Measurements from ENCODE around the gene DNAJC24. TPM values are rescaled to one million over a fixed set of nuclear protein-coding genes. Genes with fewer than 3 reads are reported as not detected.

DNAJC24 gene
- total RNA-seq, 1 experiment from 2014 or later: 18.3 TPM

DNA sequence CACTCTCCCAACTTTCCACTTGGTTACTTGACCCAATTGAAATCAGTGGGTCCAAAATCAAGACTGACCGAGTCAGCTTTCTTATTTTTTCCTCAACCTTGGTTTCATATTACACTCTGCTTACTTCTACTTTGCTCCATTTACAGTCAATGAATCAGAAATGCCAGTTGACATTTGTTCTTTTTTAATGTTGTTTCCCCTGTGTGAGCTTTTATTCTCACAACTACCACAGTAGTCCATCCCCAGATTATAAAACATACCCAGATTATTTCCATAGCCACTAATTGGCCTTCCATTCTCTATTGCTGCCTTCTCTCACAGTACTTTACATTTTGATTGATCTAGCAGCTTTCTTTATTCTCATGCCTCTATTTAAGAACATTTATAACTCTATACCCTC is 50.0 kb downstream of the DNAJC24 start:
- Histone ChIP-seq H3K9me3 (ENCODE audit: control insufficient read depth in 1 of 2, insufficient read depth in 1 of 2, low read depth in 1 of 2, low read length in 2 of 2) (no peaks in the 10 kb centered on the region), H3K4me1 (ENCODE audit: control insufficient read depth in 1 of 2, insufficient read depth in 2 of 2, low read length in 2 of 2) (no peaks in the 10 kb centered on the region), H2AFZ (ENCODE audit: low read depth, low read length, poor library complexity, severe bottlenecking) (no peak overlapping the region), H3K27me3 (ENCODE audit: insufficient read depth, low read length) (no peaks in the 10 kb centered on the region), H3K4me2 (ENCODE audit: low read length) (no peak overlapping the region), H3K9me2 (ENCODE audit: insufficient read depth) (no peaks in the 10 kb centered on the region), H4K20me1 (ENCODE audit: insufficient read depth) (no peaks in the 10 kb centered on the region), H3K79me2 (ENCODE audit: insufficient read depth, low read length) (no peaks in the 10 kb centered on the region), H3K36me3 (ENCODE audit: control insufficient read depth in 1 of 2, insufficient read depth in 2 of 2, low read length in 2 of 2) (no peaks in the 10 kb centered on the region), H3K27ac (ENCODE audit: low read depth, low read length) (no peak overlapping the region), H3K9ac (ENCODE audit: low read length) (no peak overlapping the region), H3K4me3 (replicated peaks in 1 of 2; ENCODE audit: low read depth in 1 of 2, low read length in 2 of 2) (no peak overlapping the region)
- TF ChIP-seq POLR2AphosphoS5 (IDR thresholded peaks at IDR 0.05; ENCODE audit: low read depth, low read length) (no peak), SP1 (IDR thresholded peaks at IDR 0.05; ENCODE audit: low read depth) (no peak), SIN3A (IDR thresholded peaks at IDR 0.05; ENCODE audit: low read depth) (no peak), ZNF274 (IDR thresholded peaks at IDR 0.05; ENCODE audit: low read depth, low read length) (no peak), ELF1 (IDR thresholded peaks at IDR 0.05; ENCODE audit: borderline replicate concordance, low read depth) (no peak), YY1 (IDR thresholded peaks at IDR 0.05; ENCODE audit: extremely low read depth, insufficient replicate concordance, low read depth, low read length) (no peak), TCF7L2 (IDR thresholded peaks at IDR 0.05; ENCODE audit: borderline replicate concordance, extremely low read depth, insufficient read depth, insufficient read length) (no peak), EGR1 (IDR thresholded peaks at IDR 0.05; ENCODE audit: low read depth) (no peak)
- TF ChIP-seq, protein P1, sequence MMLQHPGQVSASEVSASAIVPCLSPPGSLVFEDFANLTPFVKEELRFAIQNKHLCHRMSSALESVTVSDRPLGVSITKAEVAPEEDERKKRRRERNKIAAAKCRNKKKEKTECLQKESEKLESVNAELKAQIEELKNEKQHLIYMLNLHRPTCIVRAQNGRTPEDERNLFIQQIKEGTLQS (IDR thresholded peaks at IDR 0.05): no peak
- TF ChIP-seq, protein P2, sequence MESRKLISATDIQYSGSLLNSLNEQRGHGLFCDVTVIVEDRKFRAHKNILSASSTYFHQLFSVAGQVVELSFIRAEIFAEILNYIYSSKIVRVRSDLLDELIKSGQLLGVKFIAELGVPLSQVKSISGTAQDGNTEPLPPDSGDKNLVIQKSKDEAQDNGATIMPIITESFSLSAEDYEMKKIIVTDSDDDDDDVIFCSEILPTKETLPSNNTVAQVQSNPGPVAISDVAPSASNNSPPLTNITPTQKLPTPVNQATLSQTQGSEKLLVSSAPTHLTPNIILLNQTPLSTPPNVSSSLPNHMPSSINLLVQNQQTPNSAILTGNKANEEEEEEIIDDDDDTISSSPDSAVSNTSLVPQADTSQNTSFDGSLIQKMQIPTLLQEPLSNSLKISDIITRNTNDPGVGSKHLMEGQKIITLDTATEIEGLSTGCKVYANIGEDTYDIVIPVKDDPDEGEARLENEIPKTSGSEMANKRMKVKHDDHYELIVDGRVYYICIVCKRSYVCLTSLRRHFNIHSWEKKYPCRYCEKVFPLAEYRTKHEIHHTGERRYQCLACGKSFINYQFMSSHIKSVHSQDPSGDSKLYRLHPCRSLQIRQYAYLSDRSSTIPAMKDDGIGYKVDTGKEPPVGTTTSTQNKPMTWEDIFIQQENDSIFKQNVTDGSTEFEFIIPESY (IDR thresholded peaks at IDR 0.05; ENCODE audit: extremely low read depth, insufficient replicate concordance, low read length): no peak
- ChIA-PET CTCF (no interaction called here), POLR2A (no interaction called here), RAD21 (ENCODE audit: low non-redundant PET in 1 of 2, low total read pairs in 2 of 2, uncharacterized antibody in 2 of 2, unreplicated experiment in 2 of 2) (no interaction called here)
- no peak for ATAC-seq
- no peak for DNase-seq (ENCODE audit: low read depth, low spot score)
- intact Hi-C loops (cut with micrococcal nuclease): loop anchor here (10.0 kb wide), 1 partner anchor 55 kb away; no protein-coding TSS in a partner anchor
- BruUV-seq (replicated peaks): no TSS peak
